Right cardiac atrium (tissue), 5 donors: ENCODE results near the gene CNOT10. TPM values are rescaled to one million over a fixed set of nuclear protein-coding genes. Genes with fewer than 3 reads are reported as not detected.
"Not testable (repeated sequence)": the region's sequence is repeated elsewhere in the genome, so short reads cannot be mapped to it uniquely, and the experiment has no call there.

Source experiments
- ATAC-seq, 2 donors: fragments of 200-7000 bp; cut with Tn5 transposase; one replicate each; pipeline versions ENCODE4 v1.8.0 to v1.9.1; 2020; ENCODE audit warnings: moderate library complexity in 2 of 2, mild to moderate bottlenecking in 1 of 2
- DNase-seq, 3 donors: peaks; one replicate each; pipeline ENCODE4 v3.0.0-alpha.2; 2020
- H3K27ac ChIP-seq: one replicate; pipeline ENCODE4 v1.5.1; 2013; ENCODE audit warnings: mild to moderate bottlenecking, low read length, control low read depth, moderate library complexity
- H3K27me3 ChIP-seq: one replicate; pipeline ENCODE4 v1.6.1; 2013; ENCODE audit not compliant: control insufficient read depth, insufficient read depth
- H3K4me1 ChIP-seq: one replicate; pipeline ENCODE4 v1.6.1; 2013; ENCODE audit warnings: low read length; ENCODE audit not compliant: control insufficient read depth, insufficient read depth
- H3K4me3 ChIP-seq: one replicate; pipeline ENCODE4 v1.5.1; 2013; ENCODE audit warnings: low read length, control low read depth
- H3K9me3 ChIP-seq: one replicate; pipeline ENCODE4 v1.6.1; 2013; ENCODE audit warnings: low read length; ENCODE audit not compliant: control insufficient read depth
- WGBS: extraction: QIAGEN DNeasy Blood & Tissue Kit; methylation state at CpG from one replicate; pipeline ENCODE4 v1.1.7; 2013; 5-methylcytosine and 5-hydroxymethylcytosine counted together
- intact Hi-C, 4 donors: fragments of 100-400 bp; cut with DNase I; formaldehyde crosslinking; loops; one replicate each; pipeline versions ENCODE4 v1.11.0 to v1.14.0; 2022 to 2023
- polyA plus RNA-seq: library from polyadenylated mRNA; stranded (reverse); fragments of 200-250 nt; gene quantifications from one replicate; pipeline ENCODE4 v1.2.3, GENCODE V29; 2013
- total RNA-seq, 4 donors: library from RNA; stranded (reverse); fragmentation: NEBNext Ultra II Directional; extraction: Animal tissue kit (Norgen Biotek cat#: 25700); gene quantifications; one replicate each; pipeline ENCODE4 v1.2.1, GENCODE V29; 2021
- donor health status: healthy with polysubstance abuse.
- donor health status: DM: no; HTN: yes; CAD: no.
- donor health status: DM: no; HTN: no; CAD: no.
- donor health status: DM: no; HTN: yes; CAD: no; lungs with severe emphysema.
- donor health status: DM: yes; HTN: yes; CAD: no.

CNOT10 gene
- total and polyA plus RNA-seq, 5 donors: 7.9 to 20.7 (median 16.0) TPM

- H3K27ac ChIP-seq: no peak overlapping the region
- H3K4me3 ChIP-seq: no peak overlapping the region
- WGBS: 97% methylated on average over 1 of the region's 1 CpG
- no peaks in the 10 kb centered on the region for H3K9me3 ChIP-seq
- ATAC-seq: no peak
- no peaks in the 10 kb centered on the region for H3K4me1 ChIP-seq
- DNase-seq: no peak
- intact Hi-C loops: no loop called here
- no peaks in the 10 kb centered on the region for H3K27me3 ChIP-seq
Observed at GRCh38 chr3:32712506-32713055, 27.6 kb downstream of the CNOT10 start.

GRCh38 chr3:32713181-32713580 lies 28.2 kb downstream of the CNOT10 start:
- H3K4me3 ChIP-seq: no peak overlapping the region
- intact Hi-C loops: no loop called here
- no peaks in the 10 kb centered on the region for H3K4me1 ChIP-seq
- DNase-seq: no peak
- no peak overlapping the region for H3K27ac ChIP-seq
- H3K27me3 ChIP-seq: no peaks in the 10 kb centered on the region
- no peaks in the 10 kb centered on the region for H3K9me3 ChIP-seq
- no peak for ATAC-seq

- intact Hi-C loops: no loop called here
- no peaks in the 10 kb centered on the region for H3K27me3 ChIP-seq
- 90% methylated on average over 5 of the region's 5 CpGs for WGBS
- DNase-seq (no peak), ATAC-seq (no peak)
- no peak overlapping the region for H3K4me3 ChIP-seq
- no peaks in the 10 kb centered on the region for H3K9me3 ChIP-seq
- H3K4me1 ChIP-seq: no peaks in the 10 kb centered on the region
- H3K27ac ChIP-seq: no peak overlapping the region
Observed at GRCh38 chr3:32719335-32719734, 34.3 kb downstream of the CNOT10 start.

GRCh38 chr3:32719931-32720330 lies 34.9 kb downstream of the CNOT10 start:
- Histone ChIP-seq H3K27ac (no peak overlapping the region), H3K27me3 (no peaks in the 10 kb centered on the region), H3K4me1 (no peaks in the 10 kb centered on the region), H3K9me3 (no peaks in the 10 kb centered on the region), H3K4me3 (no peak overlapping the region)
- DNase-seq: no peak
- 95% methylated on average over 5 of the region's 5 CpGs for WGBS
- intact Hi-C loops: no loop called here
- no peak for ATAC-seq

GRCh38 chr3:32725721-32726120 lies 40.7 kb downstream of the CNOT10 start:
- Histone ChIP-seq H3K4me1 (no peaks in the 10 kb centered on the region), H3K27ac (no peak overlapping the region), H3K9me3 (no peaks in the 10 kb centered on the region), H3K27me3 (no peaks in the 10 kb centered on the region), H3K4me3 (no peak overlapping the region)
- no peak for ATAC-seq
- no peak for DNase-seq
- intact Hi-C loops: no loop called here

- intact Hi-C loops: loop anchor here in 2 of 4 donors (10.0 kb wide), 1 partner anchor 201 kb away; no protein-coding TSS in a partner anchor
- Histone ChIP-seq H3K4me1 (no peaks in the 10 kb centered on the region), H3K4me3 (no peak overlapping the region)
Observed at GRCh38 chr3:32733631-32734229, 48.7 kb downstream of the CNOT10 start.

GRCh38 chr3:32734756-32735155 lies 49.8 kb downstream of the CNOT10 start:
- no peak for ATAC-seq
- WGBS: 96% methylated on average over 3 of the region's 3 CpGs
- Histone ChIP-seq H3K27me3 (no peaks in the 10 kb centered on the region), H3K4me1 (no peaks in the 10 kb centered on the region), H3K9me3 (no peaks in the 10 kb centered on the region), H3K4me3 (no peak overlapping the region), H3K27ac (no peak overlapping the region)
- intact Hi-C loops: loop anchor here in 3 of 4 donors (5.0 to 10.0 kb wide), 2 partner anchors 200 to 203 kb away; no protein-coding TSS in a partner anchor
- DNase-seq: no peak

More at GRCh38 chr3:32733631-32734229, 48.7 kb downstream of the CNOT10 start:
- ATAC-seq (no peak), DNase-seq (no peak)
- Histone ChIP-seq H3K27ac (no peak overlapping the region), H3K27me3 (no peaks in the 10 kb centered on the region), H3K9me3 (no peaks in the 10 kb centered on the region)

- H3K4me3 ChIP-seq, ATAC-seq, intact Hi-C loops, H3K4me1 ChIP-seq, H3K9me3 ChIP-seq, H3K27ac ChIP-seq, H3K27me3 ChIP-seq, DNase-seq: not testable (repeated sequence)
- 97% methylated on average over 6 of the region's 6 CpGs for WGBS
Observed at GRCh38 chr3:32743470-32743869, 58.5 kb downstream of the CNOT10 start.

GRCh38 chr3:32743934-32744333 lies 58.9 kb downstream of the CNOT10 start:
- no peak overlapping the region for H3K4me3 ChIP-seq
- no peak overlapping the region for H3K27ac ChIP-seq
- H3K4me1 ChIP-seq: no peaks in the 10 kb centered on the region
- 88% methylated on average over 2 of the region's 2 CpGs for WGBS
- intact Hi-C loops: no loop called here
- H3K27me3 ChIP-seq: no peaks in the 10 kb centered on the region
- DNase-seq (no peak), ATAC-seq (no peak)
- no peaks in the 10 kb centered on the region for H3K9me3 ChIP-seq

- intact Hi-C loops: no loop called here
- no peak for DNase-seq
- Histone ChIP-seq H3K27me3 (no peaks in the 10 kb centered on the region), H3K4me1 (no peaks in the 10 kb centered on the region), H3K27ac (no peak overlapping the region), H3K9me3 (no peaks in the 10 kb centered on the region), H3K4me3 (no peak overlapping the region)
- ATAC-seq: no peak
- 97% methylated on average over 1 of the region's 1 CpG for WGBS
Observed at GRCh38 chr3:32751377-32751776, 66.4 kb downstream of the CNOT10 start.

- no peak overlapping the region for H3K27ac ChIP-seq
- no peak overlapping the region for H3K4me3 ChIP-seq
- 72% methylated on average over 3 of the region's 3 CpGs for WGBS
- intact Hi-C loops: no loop called here
- no peaks in the 10 kb centered on the region for H3K27me3 ChIP-seq
- H3K4me1 ChIP-seq: no peaks in the 10 kb centered on the region
- no peak for DNase-seq
- no peaks in the 10 kb centered on the region for H3K9me3 ChIP-seq
- ATAC-seq: no peak
Observed at GRCh38 chr3:32755761-32756160, 70.8 kb downstream of the CNOT10 start.
